HEK293 (cell line): ENCODE results near the gene SSPN.

ENCODE experiments used
- CTCF ChIA-PET: fragments of 350-600 bp; formaldehyde crosslinking; extraction: SDS; loops from one replicate; lab custom pipeline; 2021; ENCODE audit warnings: antibody characterized with exemption; lab: Yijun Ruan, JAX
- POLR2A ChIA-PET: fragments of 300-600 bp; formaldehyde crosslinking; extraction: SDS; loops from one replicate; lab custom pipeline; 2020; ENCODE audit warnings: antibody characterized with exemption, inconsistent platforms; lab: Yijun Ruan, JAX
- H3K27ac ChIP-seq: fragments of 200-500 bp; sonication (Bioruptor generic); 2 replicates; pipeline ENCODE4 v1.5.1; 2014; ENCODE audit warnings: low read depth, low read length, control low read depth, inconsistent platforms; ENCODE audit errors: extremely low read depth
- H3K36me3 ChIP-seq, 2 experiments: fragments of 200-500 bp in 1 of 2; sonication (Bioruptor generic) in 1 of 2; 1 replicate in 1 of 2; 2 replicates in 1 of 2; pipeline ENCODE4 v1.5.1; 2014 to 2017; ENCODE audit warnings: inconsistent platforms in 2 of 2, low read length in 2 of 2; ENCODE audit not compliant: control insufficient read depth in 2 of 2, insufficient read depth in 1 of 2
- H3K4me1 ChIP-seq: fragments of 200-500 bp; sonication (Bioruptor generic); 2 replicates; pipeline ENCODE4 v1.5.1; 2014; ENCODE audit warnings: mild to moderate bottlenecking, low read length, inconsistent platforms; ENCODE audit not compliant: control insufficient read depth, insufficient read depth
- H3K4me3 ChIP-seq: 2 replicates; pipeline ENCODE4 v1.5.1; 2011; ENCODE audit warnings: low read depth, mild to moderate bottlenecking, control low read depth, low read length, moderate library complexity
- H3K9me3 ChIP-seq: fragments of 200-500 bp; sonication (Bioruptor generic); 2 replicates; pipeline ENCODE4 v1.5.1; 2014; ENCODE audit warnings: low read depth, low read length, inconsistent platforms; ENCODE audit not compliant: control insufficient read depth, insufficient read depth
- EGR2 ChIP-seq: fragments of 450-650 bp; formaldehyde crosslinking; IDR thresholded peaks from 2 replicates; pipeline ENCODE4 v1.5.1; 2016; ENCODE audit warnings: low read depth, missing biosample characterization, missing genetic modification characterization
- FEZF1 ChIP-seq: fragments of 450-650 bp; formaldehyde crosslinking; IDR thresholded peaks from 2 replicates; pipeline ENCODE4 v1.5.1; 2016; ENCODE audit warnings: missing biosample characterization, missing genetic modification characterization
- MEIS1 ChIP-seq: sonication (generic); formaldehyde crosslinking; IDR thresholded peaks from 2 replicates; pipeline ENCODE4 v1.8.1; 2022; ENCODE audit warnings: missing genetic modification reagents, mild to moderate bottlenecking, borderline replicate concordance
- OSR2 ChIP-seq: fragments of 450-650 bp; formaldehyde crosslinking; IDR thresholded peaks from 2 replicates; pipeline ENCODE4 v1.5.1; 2016; ENCODE audit warnings: missing biosample characterization, missing genetic modification characterization
- SALL2 ChIP-seq: fragments of 450-650 bp; formaldehyde crosslinking; IDR thresholded peaks from 2 replicates; pipeline ENCODE4 v1.5.0; 2017; ENCODE audit warnings: missing biosample characterization, mild to moderate bottlenecking, missing genetic modification characterization, borderline replicate concordance
- SCRT1 ChIP-seq: fragments of 450-650 bp; formaldehyde crosslinking; IDR thresholded peaks from 2 replicates; pipeline ENCODE4 v1.5.1; 2016; ENCODE audit warnings: missing biosample characterization, missing genetic modification characterization, borderline replicate concordance
- YY2 ChIP-seq: fragments of 450-650 bp; formaldehyde crosslinking; IDR thresholded peaks from 2 replicates; pipeline ENCODE4 v1.5.1; 2016; ENCODE audit warnings: missing biosample characterization, missing genetic modification characterization
- ZBTB21 ChIP-seq: fragments of 450-650 bp; formaldehyde crosslinking; IDR thresholded peaks from 2 replicates; pipeline ENCODE4 v1.5.1; 2017; ENCODE audit warnings: missing biosample characterization, missing genetic modification characterization
- ZFP41 ChIP-seq: fragments of 450-650 bp; formaldehyde crosslinking; IDR thresholded peaks from 2 replicates; pipeline ENCODE4 v1.5.1; 2016; ENCODE audit warnings: missing biosample characterization, missing genetic modification characterization, borderline replicate concordance
- ZNF155 ChIP-seq: fragments of 450-650 bp; formaldehyde crosslinking; IDR thresholded peaks from 2 replicates; pipeline ENCODE4 v1.5.1; 2016; ENCODE audit warnings: missing biosample characterization, missing genetic modification characterization
- ZNF184 ChIP-seq: fragments of 450-650 bp; IDR thresholded peaks from 2 replicates; pipeline ENCODE4 v1.5.1; 2018; ENCODE audit warnings: missing biosample characterization, mild to moderate bottlenecking, missing genetic modification characterization
- ZNF2 ChIP-seq: fragments of 450-650 bp; formaldehyde crosslinking; IDR thresholded peaks from 2 replicates; pipeline ENCODE4 v1.5.1; 2016; ENCODE audit warnings: missing biosample characterization, missing genetic modification characterization
- ZNF292 ChIP-seq: fragments of 450-650 bp; formaldehyde crosslinking; IDR thresholded peaks from 2 replicates; pipeline ENCODE4 v1.5.1; 2016; ENCODE audit warnings: low read depth, missing biosample characterization, missing genetic modification characterization, borderline replicate concordance
- ZNF423 ChIP-seq: fragments of 450-650 bp; formaldehyde crosslinking; IDR thresholded peaks from 2 replicates; pipeline ENCODE4 v1.5.1; 2016; ENCODE audit warnings: missing biosample characterization, missing genetic modification characterization
- ZNF571 ChIP-seq: fragments of 450-650 bp; formaldehyde crosslinking; IDR thresholded peaks from 2 replicates; pipeline ENCODE4 v1.5.0; 2017; ENCODE audit warnings: missing biosample characterization, missing genetic modification characterization
- ZNF596 ChIP-seq: fragments of 450-650 bp; IDR thresholded peaks from 2 replicates; pipeline ENCODE4 v1.5.0; 2018; ENCODE audit warnings: missing biosample characterization, mild to moderate bottlenecking, missing genetic modification characterization, moderate library complexity
- ZNF610 ChIP-seq: fragments of 450-650 bp; formaldehyde crosslinking; IDR thresholded peaks from 2 replicates; pipeline ENCODE4 v1.5.1; 2016; ENCODE audit warnings: missing biosample characterization, missing genetic modification characterization, borderline replicate concordance
- ZNF629 ChIP-seq: fragments of 450-650 bp; formaldehyde crosslinking; IDR thresholded peaks from 2 replicates; pipeline ENCODE4 v1.5.1; 2017; ENCODE audit warnings: missing biosample characterization, missing genetic modification characterization
- ZNF707 ChIP-seq: fragments of 450-650 bp; formaldehyde crosslinking; IDR thresholded peaks from 2 replicates; pipeline ENCODE4 v1.5.1; 2016; ENCODE audit warnings: missing biosample characterization, missing genetic modification characterization
- TF ChIP-seq, protein P1 (sequence below): fragments of 450-650 bp; formaldehyde crosslinking; IDR thresholded peaks from 2 replicates; pipeline ENCODE4 v1.5.1; 2017; ENCODE audit warnings: missing biosample characterization, missing genetic modification characterization
- TF ChIP-seq, protein P2 (sequence below): fragments of 450-650 bp; formaldehyde crosslinking; IDR thresholded peaks from 2 replicates; pipeline ENCODE4 v1.5.1; 2016; ENCODE audit warnings: missing biosample characterization, missing genetic modification characterization
- TF ChIP-seq, protein P3 (sequence below): fragments of 450-650 bp; formaldehyde crosslinking; IDR thresholded peaks from 2 replicates; pipeline ENCODE4 v1.5.1; 2016; ENCODE audit warnings: missing biosample characterization, missing genetic modification characterization

The SSPN gene

GRCh38 chr12:26269562-26270284, 74.3 kb downstream of the SSPN start:
- TF ChIP-seq, protein P1, sequence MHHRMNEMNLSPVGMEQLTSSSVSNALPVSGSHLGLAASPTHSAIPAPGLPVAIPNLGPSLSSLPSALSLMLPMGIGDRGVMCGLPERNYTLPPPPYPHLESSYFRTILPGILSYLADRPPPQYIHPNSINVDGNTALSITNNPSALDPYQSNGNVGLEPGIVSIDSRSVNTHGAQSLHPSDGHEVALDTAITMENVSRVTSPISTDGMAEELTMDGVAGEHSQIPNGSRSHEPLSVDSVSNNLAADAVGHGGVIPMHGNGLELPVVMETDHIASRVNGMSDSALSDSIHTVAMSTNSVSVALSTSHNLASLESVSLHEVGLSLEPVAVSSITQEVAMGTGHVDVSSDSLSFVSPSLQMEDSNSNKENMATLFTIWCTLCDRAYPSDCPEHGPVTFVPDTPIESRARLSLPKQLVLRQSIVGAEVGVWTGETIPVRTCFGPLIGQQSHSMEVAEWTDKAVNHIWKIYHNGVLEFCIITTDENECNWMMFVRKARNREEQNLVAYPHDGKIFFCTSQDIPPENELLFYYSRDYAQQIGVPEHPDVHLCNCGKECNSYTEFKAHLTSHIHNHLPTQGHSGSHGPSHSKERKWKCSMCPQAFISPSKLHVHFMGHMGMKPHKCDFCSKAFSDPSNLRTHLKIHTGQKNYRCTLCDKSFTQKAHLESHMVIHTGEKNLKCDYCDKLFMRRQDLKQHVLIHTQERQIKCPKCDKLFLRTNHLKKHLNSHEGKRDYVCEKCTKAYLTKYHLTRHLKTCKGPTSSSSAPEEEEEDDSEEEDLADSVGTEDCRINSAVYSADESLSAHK (tag by site-specific recombination), result no peak
- no peak for TF ChIP-seq ZNF2 (tag by site-specific recombination)
- TF ChIP-seq, protein P2, sequence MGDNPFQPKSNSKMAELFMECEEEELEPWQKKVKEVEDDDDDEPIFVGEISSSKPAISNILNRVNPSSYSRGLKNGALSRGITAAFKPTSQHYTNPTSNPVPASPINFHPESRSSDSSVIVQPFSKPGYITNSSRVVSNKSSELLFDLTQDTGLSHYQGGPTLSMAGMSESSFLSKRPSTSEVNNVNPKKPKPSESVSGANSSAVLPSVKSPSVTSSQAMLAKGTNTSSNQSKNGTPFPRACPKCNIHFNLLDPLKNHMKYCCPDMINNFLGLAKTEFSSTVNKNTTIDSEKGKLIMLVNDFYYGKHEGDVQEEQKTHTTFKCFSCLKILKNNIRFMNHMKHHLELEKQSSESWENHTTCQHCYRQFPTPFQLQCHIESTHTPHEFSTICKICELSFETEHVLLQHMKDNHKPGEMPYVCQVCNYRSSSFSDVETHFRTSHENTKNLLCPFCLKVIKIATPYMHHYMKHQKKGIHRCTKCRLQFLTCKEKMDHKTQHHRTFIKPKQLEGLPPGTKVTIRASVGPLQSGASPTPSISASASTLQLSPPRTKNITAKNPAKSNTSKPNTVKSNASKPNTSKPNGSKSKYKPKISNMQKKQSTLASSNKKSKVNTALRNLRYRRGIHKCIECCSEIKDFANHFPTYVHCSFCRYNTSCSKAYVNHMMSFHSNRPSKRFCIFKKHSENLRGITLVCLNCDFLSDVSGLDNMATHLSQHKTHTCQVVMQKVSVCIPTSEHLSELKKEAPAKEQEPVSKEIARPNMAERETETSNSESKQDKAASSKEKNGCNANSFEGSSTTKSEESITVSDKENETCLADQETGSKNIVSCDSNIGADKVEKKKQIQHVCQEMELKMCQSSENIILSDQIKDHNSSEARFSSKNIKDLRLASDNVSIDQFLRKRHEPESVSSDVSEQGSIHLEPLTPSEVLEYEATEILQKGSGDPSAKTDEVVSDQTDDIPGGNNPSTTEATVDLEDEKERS (tag by site-specific recombination), result no peak
- no peak for TF ChIP-seq YY2 (tag by site-specific recombination)
- TF ChIP-seq FEZF1 (tag by site-specific recombination), result no peak
- TF ChIP-seq ZBTB21 (tag by site-specific recombination), result no peak
- TF ChIP-seq ZNF629 (tag by site-specific recombination), result no peak
- TF ChIP-seq ZFP41 (tag by site-specific recombination), result no peak
- TF ChIP-seq ZNF596 (tag by site-specific recombination), result no peak
- TF ChIP-seq SCRT1, result no peak
- no peak for TF ChIP-seq ZNF423 (tag by site-specific recombination)
- TF ChIP-seq ZNF610 (tag by site-specific recombination), result no peak
- Histone ChIP-seq H3K4me1 (peaks cover 9% of the 10 kb centered on the region), H3K36me3 (no peaks in the 10 kb centered on the region), H3K9me3 (no peaks in the 10 kb centered on the region), H3K4me3 (no peak overlapping the region), H3K27ac (no peak overlapping the region)
- POLR2A ChIA-PET, result no interaction called here
- CTCF ChIA-PET, result no interaction called here

- TF ChIP-seq, protein P3, sequence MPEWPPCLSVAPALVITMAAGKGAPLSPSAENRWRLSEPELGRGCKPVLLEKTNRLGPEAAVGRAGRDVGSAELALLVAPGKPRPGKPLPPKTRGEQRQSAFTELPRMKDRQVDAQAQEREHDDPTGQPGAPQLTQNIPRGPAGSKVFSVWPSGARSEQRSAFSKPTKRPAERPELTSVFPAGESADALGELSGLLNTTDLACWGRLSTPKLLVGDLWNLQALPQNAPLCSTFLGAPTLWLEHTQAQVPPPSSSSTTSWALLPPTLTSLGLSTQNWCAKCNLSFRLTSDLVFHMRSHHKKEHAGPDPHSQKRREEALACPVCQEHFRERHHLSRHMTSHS (tag by site-specific recombination), result no peak
- TF ChIP-seq SALL2 (tag by site-specific recombination), result no peak
- TF ChIP-seq ZNF292, result no peak
- TF ChIP-seq ZNF155 (tag by site-specific recombination), result no peak
- no peak for TF ChIP-seq ZNF707 (tag by site-specific recombination)
- TF ChIP-seq ZNF571 (tag by site-specific recombination), result no peak
- no peak for TF ChIP-seq EGR2 (tag by site-specific recombination)
- TF ChIP-seq OSR2 (tag by site-specific recombination), result no peak
- no peak for TF ChIP-seq ZNF184
- TF ChIP-seq MEIS1 (CRISPR knock-in tag), result no peak
- ChIA-PET POLR2A (no interaction called here), CTCF (interaction anchor here (0.7 kb wide), 1 partner anchor 846 kb away, joined by 3 read pairs; no protein-coding TSS in a partner anchor)
- H3K9me3 ChIP-seq, result no peaks in the 10 kb centered on the region
- H3K36me3 ChIP-seq, result no peaks in the 10 kb centered on the region
- H3K4me1 ChIP-seq, result peaks cover 17% of the 10 kb centered on the region
- no peak overlapping the region for H3K27ac ChIP-seq
- H3K4me3 ChIP-seq, result no peak overlapping the region
Measured at GRCh38 chr12:26271024-26271423, 75.7 kb downstream of the SSPN start.
